ENCODE measurements around the gene DGKD.

DNA sequence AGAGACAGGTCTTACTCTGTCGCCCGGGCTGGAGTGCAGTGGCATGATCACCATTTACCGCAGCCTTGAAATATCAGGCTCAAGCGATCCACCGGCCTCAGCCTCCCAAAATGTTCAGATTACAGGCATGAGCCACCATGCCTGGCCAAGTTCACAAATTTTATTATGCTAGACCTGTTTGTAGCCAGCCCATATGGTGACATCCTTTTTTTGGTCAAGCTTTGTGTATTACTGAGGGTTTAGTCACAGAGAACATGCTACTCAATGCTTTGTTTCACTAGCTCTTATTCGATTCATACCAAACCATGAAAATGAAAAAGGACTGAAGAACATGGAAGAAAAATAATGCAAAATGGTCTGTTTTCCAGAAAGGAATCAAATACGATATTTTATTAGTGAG, 41.4 kb downstream of the DGKD start:
- TF ChIP-seq, protein P1, sequence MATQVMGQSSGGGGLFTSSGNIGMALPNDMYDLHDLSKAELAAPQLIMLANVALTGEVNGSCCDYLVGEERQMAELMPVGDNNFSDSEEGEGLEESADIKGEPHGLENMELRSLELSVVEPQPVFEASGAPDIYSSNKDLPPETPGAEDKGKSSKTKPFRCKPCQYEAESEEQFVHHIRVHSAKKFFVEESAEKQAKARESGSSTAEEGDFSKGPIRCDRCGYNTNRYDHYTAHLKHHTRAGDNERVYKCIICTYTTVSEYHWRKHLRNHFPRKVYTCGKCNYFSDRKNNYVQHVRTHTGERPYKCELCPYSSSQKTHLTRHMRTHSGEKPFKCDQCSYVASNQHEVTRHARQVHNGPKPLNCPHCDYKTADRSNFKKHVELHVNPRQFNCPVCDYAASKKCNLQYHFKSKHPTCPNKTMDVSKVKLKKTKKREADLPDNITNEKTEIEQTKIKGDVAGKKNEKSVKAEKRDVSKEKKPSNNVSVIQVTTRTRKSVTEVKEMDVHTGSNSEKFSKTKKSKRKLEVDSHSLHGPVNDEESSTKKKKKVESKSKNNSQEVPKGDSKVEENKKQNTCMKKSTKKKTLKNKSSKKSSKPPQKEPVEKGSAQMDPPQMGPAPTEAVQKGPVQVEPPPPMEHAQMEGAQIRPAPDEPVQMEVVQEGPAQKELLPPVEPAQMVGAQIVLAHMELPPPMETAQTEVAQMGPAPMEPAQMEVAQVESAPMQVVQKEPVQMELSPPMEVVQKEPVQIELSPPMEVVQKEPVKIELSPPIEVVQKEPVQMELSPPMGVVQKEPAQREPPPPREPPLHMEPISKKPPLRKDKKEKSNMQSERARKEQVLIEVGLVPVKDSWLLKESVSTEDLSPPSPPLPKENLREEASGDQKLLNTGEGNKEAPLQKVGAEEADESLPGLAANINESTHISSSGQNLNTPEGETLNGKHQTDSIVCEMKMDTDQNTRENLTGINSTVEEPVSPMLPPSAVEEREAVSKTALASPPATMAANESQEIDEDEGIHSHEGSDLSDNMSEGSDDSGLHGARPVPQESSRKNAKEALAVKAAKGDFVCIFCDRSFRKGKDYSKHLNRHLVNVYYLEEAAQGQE (IDR thresholded peaks at IDR 0.05; ENCODE audit: insufficient read depth in 1 of 2, low read depth in 2 of 2, low read length in 2 of 2), result no peak
- TF ChIP-seq POLR2AphosphoS5 (IDR thresholded peaks at IDR 0.05; ENCODE audit: low read depth, low read length) (no peak), SIN3A (IDR thresholded peaks at IDR 0.05; ENCODE audit: borderline replicate concordance, insufficient read depth, low read length) (no peak)
